ENCODE data around the gene ZNF454.

DNA sequence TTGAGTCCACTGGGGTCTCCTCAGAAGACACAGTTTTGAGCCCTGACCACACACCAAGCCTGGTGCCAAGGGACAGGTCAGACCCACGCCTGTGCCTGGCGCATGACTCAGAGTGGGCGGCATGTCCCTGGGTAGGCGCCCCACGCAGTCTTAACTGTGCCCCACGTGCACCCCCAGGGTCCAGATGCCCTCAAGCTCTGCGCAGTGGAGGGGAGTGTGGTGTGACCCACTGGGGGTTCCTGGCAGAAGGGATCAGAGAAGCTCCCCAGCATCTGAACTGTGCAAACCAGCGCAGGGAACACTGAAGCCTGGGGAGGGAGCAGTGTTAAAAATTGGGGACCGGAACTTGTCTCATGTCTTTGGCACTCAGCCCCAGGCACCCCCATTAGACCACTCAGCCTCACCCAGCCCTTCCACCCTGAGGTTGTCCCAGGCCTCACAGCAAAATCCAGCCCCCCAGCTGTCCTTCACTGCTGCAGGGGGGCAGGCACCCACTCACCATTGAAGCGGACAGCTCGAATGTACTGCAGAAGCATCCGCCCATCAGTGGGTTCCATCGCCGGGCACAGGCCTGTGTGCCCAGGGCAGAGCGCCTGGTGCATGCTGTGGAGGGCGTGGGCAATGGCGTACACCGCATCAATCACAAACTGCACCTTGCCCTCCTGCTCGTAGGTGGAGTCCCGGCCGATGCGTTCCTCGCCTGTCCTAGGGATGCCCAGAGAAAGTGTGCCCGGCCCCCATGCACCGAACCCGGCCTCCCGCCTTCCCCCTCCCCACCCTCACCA is 47.6 kb downstream of the ZNF454 start:
- TF ChIP-seq CTCF (IDR thresholded peaks at IDR 0.05) (no peak), POLR2A (IDR thresholded peaks at IDR 0.05) (no peak)
